ENCODE data around the gene TRMT61B. TPM values are rescaled to one million over a fixed set of nuclear protein-coding genes. Genes with fewer than 3 reads are reported as not detected.

Gene TRMT61B
- polyA plus RNA-seq (2012; ENCODE audit: low read depth, missing spikeins): 10.6 TPM

- FAIRE-seq: peak; percentile 99
Measured at GRCh38 chr2:28870146-28870891, at the start of gene TRMT61B. Gene TRMT61B, minus strand, starts transcription at chr2:28870309. Its CDS starts 32 bp downstream, at chr2:28870277.

DNA sequence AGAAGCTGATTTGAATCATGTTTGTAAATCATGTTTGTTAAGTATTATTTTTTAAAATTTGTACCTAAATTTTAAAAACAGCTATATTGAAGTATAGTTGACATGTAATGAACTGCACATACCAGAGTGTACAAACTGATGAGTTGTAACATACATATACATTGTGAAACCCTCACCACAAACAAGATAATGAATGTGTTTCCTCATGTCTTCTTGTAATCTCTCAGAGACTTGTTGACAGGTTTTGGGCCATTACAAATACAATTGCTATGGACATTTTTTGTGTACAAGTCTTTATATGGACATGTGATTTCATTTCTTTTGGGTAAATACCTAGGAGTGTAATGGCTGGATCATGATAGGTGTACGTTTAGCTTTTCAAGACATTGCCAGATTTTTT lies 45.8 kb upstream of the TRMT61B start:
- FAIRE-seq (no peak), DNase-seq (ENCODE audit: insufficient read length, low spot score) (no peak)
- TF ChIP-seq SPI1 (IDR thresholded peaks at IDR 0.05; ENCODE audit: low read depth, low read length) (no peak), TAF1 (IDR thresholded peaks at IDR 0.05; ENCODE audit: low read depth, low read length) (no peak), POU2F2 (IDR thresholded peaks at IDR 0.05; ENCODE audit: low read depth, low read length) (no peak), PAX5 (IDR thresholded peaks at IDR 0.05; ENCODE audit: insufficient read depth, low read length, severe bottlenecking) (no peak), POLR2AphosphoS5 (IDR thresholded peaks at IDR 0.05; ENCODE audit: low read depth, low read length) (no peak), POLR2A (IDR thresholded peaks at IDR 0.05; ENCODE audit: low read depth, low read length) (no peak)

More at GRCh38 chr2:28870146-28870891, at the start of gene TRMT61B:
- TF ChIP-seq POLR2A (IDR thresholded peaks at IDR 0.05; ENCODE audit: low read depth, low read length) (peak; percentile 92), POU2F2 (IDR thresholded peaks at IDR 0.05; ENCODE audit: low read depth, low read length) (peak; percentile 98), TAF1 (IDR thresholded peaks at IDR 0.05; ENCODE audit: low read depth, low read length) (peak; percentile 84), POLR2AphosphoS5 (IDR thresholded peaks at IDR 0.05; ENCODE audit: low read depth, low read length) (peak; percentile 95), PAX5 (IDR thresholded peaks at IDR 0.05; ENCODE audit: insufficient read depth, low read length, severe bottlenecking) (no peak), SPI1 (IDR thresholded peaks at IDR 0.05; ENCODE audit: low read depth, low read length) (0 out of 2 replicates have a peak, but pooled peaks have one; percentile 6)
- DNase-seq (ENCODE audit: insufficient read length, low spot score): peak; percentile 90

GRCh38 chr2:28909655-28910353 lies 39.7 kb upstream of the TRMT61B start:
- DNase-seq (ENCODE audit: insufficient read length, low spot score) (no peak), FAIRE-seq (no peak)
- TF ChIP-seq POLR2AphosphoS5 (IDR thresholded peaks at IDR 0.05; ENCODE audit: low read depth, low read length): no peak

DNA sequence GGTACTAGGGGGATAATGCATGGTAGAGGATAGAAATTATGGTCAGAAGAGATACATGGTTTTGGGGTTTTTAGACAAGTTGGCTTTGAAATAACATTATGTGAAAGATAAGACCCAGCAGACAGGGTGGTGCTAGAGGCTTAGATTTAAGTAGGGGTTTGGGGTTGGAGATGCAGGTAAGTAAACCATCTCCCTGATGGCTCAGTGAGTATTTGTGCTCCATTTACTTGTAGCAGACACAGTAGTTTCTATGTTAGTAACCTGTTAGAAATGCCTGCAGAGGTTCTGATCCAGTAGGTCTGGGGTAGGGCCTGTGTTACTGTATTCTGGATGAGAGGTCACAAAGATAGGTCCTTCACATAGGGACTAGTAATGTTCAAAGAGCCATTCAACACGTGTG lies 38.1 kb upstream of the TRMT61B start:
- no peak for DNase-seq (ENCODE audit: insufficient read length, low spot score)
- TF ChIP-seq POLR2AphosphoS5 (IDR thresholded peaks at IDR 0.05; ENCODE audit: low read depth, low read length): no peak
- TF ChIP-seq TAF1 (IDR thresholded peaks at IDR 0.05; ENCODE audit: low read depth, low read length): no peak
- no peak for TF ChIP-seq SPI1 (IDR thresholded peaks at IDR 0.05; ENCODE audit: low read depth, low read length)
- TF ChIP-seq POLR2A (IDR thresholded peaks at IDR 0.05; ENCODE audit: low read depth, low read length): no peak
- TF ChIP-seq POU2F2 (IDR thresholded peaks at IDR 0.05; ENCODE audit: low read depth, low read length): no peak
- TF ChIP-seq PAX5 (IDR thresholded peaks at IDR 0.05; ENCODE audit: insufficient read depth, low read length, severe bottlenecking): no peak
- no peak for FAIRE-seq

- no peak for FAIRE-seq
- TF ChIP-seq POLR2AphosphoS5 (IDR thresholded peaks at IDR 0.05; ENCODE audit: low read depth, low read length) (0 out of 2 replicates have a peak, but pooled peaks have one; percentile 32), TAF1 (IDR thresholded peaks at IDR 0.05; ENCODE audit: low read depth, low read length) (no peak)
- DNase-seq (ENCODE audit: insufficient read length, low spot score): no peak
Measured at GRCh38 chr2:28906821-28907220, 36.7 kb upstream of the TRMT61B start.

DNA sequence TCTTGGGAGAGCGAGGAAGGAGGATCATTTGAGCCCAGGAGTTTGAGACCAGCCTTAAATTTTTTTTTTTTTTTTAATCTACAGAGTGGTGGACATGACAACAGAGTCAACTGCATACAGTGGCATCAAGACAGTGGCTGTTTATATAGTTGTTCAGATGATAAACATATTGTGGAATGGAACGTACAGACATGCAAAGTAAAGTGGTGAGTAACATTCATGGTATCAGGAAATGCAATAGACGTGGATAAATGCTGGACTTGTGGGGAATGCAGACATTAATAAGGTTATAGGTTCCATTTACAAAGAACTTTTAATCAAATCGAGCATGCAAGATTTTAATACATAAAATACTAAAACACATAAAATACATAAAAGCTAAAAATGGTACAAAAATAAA lies 36.3 kb upstream of the TRMT61B start:
- FAIRE-seq: no peak
- no peak for DNase-seq (ENCODE audit: insufficient read length, low spot score)
- TF ChIP-seq POLR2AphosphoS5 (IDR thresholded peaks at IDR 0.05; ENCODE audit: low read depth, low read length) (no peak), PAX5 (IDR thresholded peaks at IDR 0.05; ENCODE audit: insufficient read depth, low read length, severe bottlenecking) (no peak), POU2F2 (IDR thresholded peaks at IDR 0.05; ENCODE audit: low read depth, low read length) (no peak), SPI1 (IDR thresholded peaks at IDR 0.05; ENCODE audit: low read depth, low read length) (no peak), POLR2A (IDR thresholded peaks at IDR 0.05; ENCODE audit: low read depth, low read length) (no peak)

DNA sequence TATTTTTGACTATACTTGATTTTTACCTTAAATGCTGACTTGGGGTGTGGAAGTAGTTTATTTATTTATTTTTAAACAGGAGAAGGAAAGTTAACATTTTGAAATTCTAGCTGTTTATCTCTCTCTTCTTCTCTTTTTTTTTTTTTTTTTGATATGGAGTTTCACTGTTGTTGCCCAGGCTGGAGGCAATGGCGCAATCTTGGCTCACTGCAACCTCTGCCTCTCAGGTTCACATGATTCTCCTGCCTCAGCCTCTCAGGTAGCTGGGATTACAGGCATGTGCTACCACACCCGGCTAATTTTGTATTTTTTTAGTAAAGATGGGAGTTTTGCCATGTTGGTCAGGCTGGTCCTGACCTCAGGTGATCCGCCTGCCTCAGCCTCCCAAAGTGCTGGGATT lies 35.4 kb upstream of the TRMT61B start:
- TF ChIP-seq POLR2AphosphoS5 (IDR thresholded peaks at IDR 0.05; ENCODE audit: low read depth, low read length) (no peak), PAX5 (IDR thresholded peaks at IDR 0.05; ENCODE audit: insufficient read depth, low read length, severe bottlenecking) (no peak), SPI1 (IDR thresholded peaks at IDR 0.05; ENCODE audit: low read depth, low read length) (no peak), TAF1 (IDR thresholded peaks at IDR 0.05; ENCODE audit: low read depth, low read length) (no peak), POU2F2 (IDR thresholded peaks at IDR 0.05; ENCODE audit: low read depth, low read length) (no peak), POLR2A (IDR thresholded peaks at IDR 0.05; ENCODE audit: low read depth, low read length) (no peak)
- DNase-seq (ENCODE audit: insufficient read length, low spot score) (no peak), FAIRE-seq (no peak)

- no peak for TF ChIP-seq POU2F2 (IDR thresholded peaks at IDR 0.05; ENCODE audit: low read depth, low read length)
- TF ChIP-seq POLR2AphosphoS5 (IDR thresholded peaks at IDR 0.05; ENCODE audit: low read depth, low read length): 0 out of 2 replicates have a peak, but pooled peaks have one; percentile 36
- FAIRE-seq: no peak
- no peak for DNase-seq (ENCODE audit: insufficient read length, low spot score)
Measured at GRCh38 chr2:28904802-28905457, 34.8 kb upstream of the TRMT61B start.

GRCh38 chr2:28904295-28904694 lies 34.2 kb upstream of the TRMT61B start:
- TF ChIP-seq SPI1 (IDR thresholded peaks at IDR 0.05; ENCODE audit: low read depth, low read length) (no peak), PAX5 (IDR thresholded peaks at IDR 0.05; ENCODE audit: insufficient read depth, low read length, severe bottlenecking) (no peak), TAF1 (IDR thresholded peaks at IDR 0.05; ENCODE audit: low read depth, low read length) (no peak), POLR2AphosphoS5 (IDR thresholded peaks at IDR 0.05; ENCODE audit: low read depth, low read length) (no peak), POLR2A (IDR thresholded peaks at IDR 0.05; ENCODE audit: low read depth, low read length) (no peak)
- FAIRE-seq: no peak
- DNase-seq (ENCODE audit: insufficient read length, low spot score): no peak
